ENCODE measurements around the gene VWA3B. TPM values are rescaled to one million over a fixed set of nuclear protein-coding genes. Genes with fewer than 3 reads are reported as not detected.

Gene VWA3B
- total RNA-seq, 2 experiments from 2014 or later: not detected

DNA sequence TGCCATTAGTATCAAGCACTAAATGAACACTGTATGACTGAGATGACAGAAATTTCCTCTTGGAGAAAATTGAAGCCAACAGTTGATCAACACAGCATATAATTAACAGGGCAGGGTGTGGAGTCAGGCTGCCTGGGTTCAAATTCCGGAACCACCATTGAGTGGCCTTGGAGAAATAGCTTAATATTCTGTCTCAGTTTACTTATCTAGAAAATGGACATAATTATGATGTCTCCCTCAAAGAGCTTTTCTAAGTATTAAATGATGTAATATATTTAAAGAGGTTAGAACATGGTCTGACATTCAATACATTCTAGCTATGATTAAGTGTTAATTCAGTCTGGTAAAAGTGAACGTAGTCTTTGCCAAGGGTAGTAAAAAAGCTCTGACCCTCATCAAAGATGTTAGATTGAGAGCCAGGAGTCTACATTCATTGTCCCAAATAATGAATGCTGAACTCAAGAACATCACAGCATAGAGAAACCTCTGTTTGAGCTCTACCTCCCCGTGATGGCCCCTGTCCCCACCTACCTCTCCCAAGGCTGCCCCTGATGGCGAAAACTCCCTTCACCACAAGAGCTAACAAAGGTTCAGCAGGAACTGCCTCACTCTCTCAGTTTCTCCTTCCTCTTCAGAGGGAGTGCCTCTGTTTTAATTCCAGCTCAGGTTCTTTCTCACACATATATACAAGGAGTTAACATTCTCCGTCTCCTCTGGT is 2.7 kb upstream of the VWA3B start:
- CTCF ChIA-PET (ENCODE audit: unreplicated experiment): no interaction called here
- Histone ChIP-seq H3K9me2 (ENCODE audit: insufficient read depth, low read length) (no peaks in the 10 kb centered on the region), H4K20me1 (ENCODE audit: insufficient read depth, low read length) (no peaks in the 10 kb centered on the region), H3K79me2 (ENCODE audit: insufficient read depth, low read depth, low read length) (no peaks in the 10 kb centered on the region), H3K36me3 (ENCODE audit: insufficient read depth, low read length) (no peaks in the 10 kb centered on the region), H3K4me1 (ENCODE audit: insufficient read depth, low read length, poor library complexity, severe bottlenecking) (peaks cover 41% of the 10 kb centered on the region), H2AFZ (ENCODE audit: low read length) (no peak overlapping the region), H3K4me3 (ENCODE audit: low read depth, low read length, poor library complexity, severe bottlenecking) (no peak overlapping the region), H3K9me3 (ENCODE audit: low read length) (no peaks in the 10 kb centered on the region), H3K27ac (ENCODE audit: low read depth, low read length, poor library complexity, severe bottlenecking) (no peak overlapping the region), H3K4me2 (ENCODE audit: low read length) (no peak overlapping the region)
- TF ChIP-seq EZH2phosphoT487 (IDR thresholded peaks at IDR 0.05; ENCODE audit: borderline replicate concordance, low read depth, low read length) (no peak), CTCF (conservative IDR thresholded peaks at IDR 0.05; ENCODE audit: low read length) (0 out of 2 replicates have a peak, but pooled peaks have one; percentile 14)
- intact Hi-C loops (cut with micrococcal nuclease; ENCODE audit: unreplicated experiment): loop anchor here (10.0 kb wide), 1 partner anchor 150 kb away; no protein-coding TSS in a partner anchor
- BruUV-seq (replicated peaks): no TSS peak
- no peak for DNase-seq (ENCODE audit: low spot score)
- POLR2A ChIA-PET: interaction anchor here (0.7 to 1.5 kb wide), 2 partner anchors 10 to 26 kb away, joined by 3 to 6 read pairs; no protein-coding TSS in a partner anchor

DNA sequence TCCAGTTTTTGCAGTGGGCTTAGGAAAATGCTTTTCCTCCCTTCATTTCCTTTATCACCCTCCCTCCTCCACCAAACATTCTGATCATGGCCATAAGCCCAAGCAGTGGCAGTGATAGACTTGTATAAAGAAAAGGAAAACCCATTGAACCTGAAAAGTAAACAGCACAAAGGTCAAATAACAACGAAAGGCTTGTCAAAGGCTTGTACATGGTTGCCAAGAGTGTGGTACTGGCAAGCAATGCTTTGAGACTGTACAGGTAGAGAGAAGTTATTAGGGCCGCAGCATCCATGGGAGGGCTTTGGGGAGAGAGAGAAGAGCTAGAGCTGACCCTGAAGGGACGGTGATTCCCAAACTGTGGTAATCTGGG is 2.1 kb upstream of the VWA3B start:
- H3K9me2 ChIP-seq (ENCODE audit: insufficient read depth, low read length): no peaks in the 10 kb centered on the region
- no peaks in the 10 kb centered on the region for H3K79me2 ChIP-seq (ENCODE audit: insufficient read depth, low read depth, low read length)
- H3K4me2 ChIP-seq (ENCODE audit: low read length): no peak overlapping the region
- no peak overlapping the region for H2AFZ ChIP-seq (ENCODE audit: low read length)
- H3K9me3 ChIP-seq (ENCODE audit: low read length): no peaks in the 10 kb centered on the region
- TF ChIP-seq CTCF (conservative IDR thresholded peaks at IDR 0.05; ENCODE audit: low read length): no peak
- TF ChIP-seq EZH2phosphoT487 (IDR thresholded peaks at IDR 0.05; ENCODE audit: borderline replicate concordance, low read depth, low read length): no peak
- H3K36me3 ChIP-seq (ENCODE audit: insufficient read depth, low read length): no peaks in the 10 kb centered on the region
- ChIA-PET POLR2A (interaction anchor here (0.7 to 1.5 kb wide), 2 partner anchors 11 to 25 kb away, joined by 3 to 6 read pairs; no protein-coding TSS in a partner anchor), CTCF (ENCODE audit: unreplicated experiment) (no interaction called here)
- DNase-seq (ENCODE audit: low spot score): no peak
- no peak overlapping the region for H3K4me3 ChIP-seq (ENCODE audit: low read depth, low read length, poor library complexity, severe bottlenecking)
- no TSS peak for BruUV-seq (replicated peaks)
- no peak overlapping the region for H3K27ac ChIP-seq (ENCODE audit: low read depth, low read length, poor library complexity, severe bottlenecking)
- H4K20me1 ChIP-seq (ENCODE audit: insufficient read depth, low read length): no peaks in the 10 kb centered on the region
- intact Hi-C loops (cut with micrococcal nuclease; ENCODE audit: unreplicated experiment): loop anchor here (5.0 to 10.0 kb wide), 2 partner anchors 93 to 150 kb away; no protein-coding TSS in a partner anchor
- H3K4me1 ChIP-seq (ENCODE audit: insufficient read depth, low read length, poor library complexity, severe bottlenecking): peaks cover 46% of the 10 kb centered on the region

DNA sequence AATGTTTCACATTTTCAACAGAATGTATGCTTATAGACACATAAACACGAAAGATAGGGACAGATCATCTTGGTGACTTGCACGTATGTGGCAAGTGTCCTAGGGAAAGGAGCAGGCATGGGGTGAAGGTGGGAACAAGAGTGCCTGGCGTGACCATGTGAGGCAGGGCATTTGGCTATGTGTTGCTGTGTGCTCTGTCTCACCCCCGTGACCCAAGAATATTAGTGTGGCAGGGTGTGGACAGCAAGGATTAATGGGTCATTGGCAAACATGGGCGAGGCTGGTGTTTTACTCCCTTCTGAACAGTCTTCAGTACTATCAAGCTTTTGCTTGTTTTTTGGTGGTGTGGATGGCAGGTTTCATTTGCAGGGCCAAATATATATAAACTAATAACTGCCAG is 1.3 kb upstream of the VWA3B start:
- Histone ChIP-seq H3K27ac (ENCODE audit: low read depth, low read length, poor library complexity, severe bottlenecking) (no peak overlapping the region), H3K4me3 (ENCODE audit: low read depth, low read length, poor library complexity, severe bottlenecking) (no peak overlapping the region), H4K20me1 (ENCODE audit: insufficient read depth, low read length) (no peaks in the 10 kb centered on the region), H3K36me3 (ENCODE audit: insufficient read depth, low read length) (no peaks in the 10 kb centered on the region), H3K4me1 (ENCODE audit: insufficient read depth, low read length, poor library complexity, severe bottlenecking) (peaks cover 54% of the 10 kb centered on the region), H3K9me2 (ENCODE audit: insufficient read depth, low read length) (no peaks in the 10 kb centered on the region), H3K9me3 (ENCODE audit: low read length) (no peaks in the 10 kb centered on the region), H3K4me2 (ENCODE audit: low read length) (peak overlapping the region; percentile 87), H3K79me2 (ENCODE audit: insufficient read depth, low read depth, low read length) (no peaks in the 10 kb centered on the region), H2AFZ (ENCODE audit: low read length) (no peak overlapping the region)
- BruUV-seq (replicated peaks): no TSS peak
- intact Hi-C loops (cut with micrococcal nuclease; ENCODE audit: unreplicated experiment): loop anchor here (1.0 to 10.0 kb wide), 4 partner anchors 59 to 151 kb away; no protein-coding TSS in a partner anchor
- CTCF ChIA-PET (ENCODE audit: unreplicated experiment): no interaction called here
- TF ChIP-seq EZH2phosphoT487 (IDR thresholded peaks at IDR 0.05; ENCODE audit: borderline replicate concordance, low read depth, low read length): no peak
- DNase-seq (ENCODE audit: low spot score): no peak
- POLR2A ChIA-PET: interaction anchor here (0.7 to 1.5 kb wide), 3 partner anchors 12 to 323 kb away, joined by 3 to 6 read pairs (median 3); no protein-coding TSS in a partner anchor
